Activated naive CD8-positive, alpha-beta T cell treated with anti-CD3 and anti-CD28 coated beads for 36 hours (primary cell): Measurements from ENCODE around the gene IFT27. TPM values are rescaled to one million over a fixed set of nuclear protein-coding genes. Genes with fewer than 3 reads are reported as not detected.
A peak's percentile ranks its signal among the peaks of the same experiment; 100 is the strongest.
"Not testable (repeated sequence)": the region's sequence is repeated elsewhere in the genome, so short reads cannot be mapped to it uniquely, and the experiment has no call there.

Experiments used
- DNase-seq: peaks from one replicate; pipeline ENCODE4 v3.0.0; 2021
- H3K27ac Mint-ChIP-seq: one replicate; pipeline ENCODE4 v1.8.0; 2022; ENCODE audit warnings: mild to moderate bottlenecking, moderate library complexity, mixed read lengths
- H3K27me3 Mint-ChIP-seq: one replicate; pipeline ENCODE4 v1.8.0; 2022; ENCODE audit warnings: mild to moderate bottlenecking, mixed read lengths
- H3K36me3 Mint-ChIP-seq: one replicate; pipeline ENCODE4 v1.8.0; 2021; ENCODE audit warnings: mild to moderate bottlenecking, mixed read lengths
- H3K4me1 Mint-ChIP-seq: one replicate; pipeline ENCODE4 v1.8.0; 2021; ENCODE audit warnings: mixed read lengths
- H3K4me3 Mint-ChIP-seq: one replicate; pipeline ENCODE4 v1.8.0; 2022; ENCODE audit warnings: mild to moderate bottlenecking, moderate library complexity, mixed read lengths
- H3K9me3 Mint-ChIP-seq: one replicate; pipeline ENCODE4 v1.8.0; 2022; ENCODE audit warnings: mixed read lengths
- total RNA-seq, 2 experiments: library from RNA; stranded (reverse); gene quantifications; one replicate each; pipeline ENCODE4 v1.2.3, GENCODE V29; 2021

IFT27 gene
- total RNA-seq, 2 experiments from 2014 or later, result 17.3 to 18.2 TPM

GRCh38 chr22:36763576-36763975, 12.3 kb downstream of the IFT27 start:
- Mint-ChIP-seq H3K27me3 (no peaks in the 10 kb centered on the region), H3K4me3 (no peak overlapping the region), H3K9me3 (no peaks in the 10 kb centered on the region), H3K36me3 (peaks cover 3% of the 10 kb centered on the region), H3K27ac (no peak overlapping the region), H3K4me1 (peaks cover 2% of the 10 kb centered on the region)
- no peak for DNase-seq

GRCh38 chr22:36762687-36763260, 13.1 kb downstream of the IFT27 start:
- H3K9me3 Mint-ChIP-seq, result no peaks in the 10 kb centered on the region
- H3K27ac Mint-ChIP-seq, result no peak overlapping the region
- H3K4me1 Mint-ChIP-seq, result peaks cover 2% of the 10 kb centered on the region
- H3K27me3 Mint-ChIP-seq, result no peaks in the 10 kb centered on the region
- no peak overlapping the region for H3K4me3 Mint-ChIP-seq
- H3K36me3 Mint-ChIP-seq, result peaks cover 3% of the 10 kb centered on the region
- no peak for DNase-seq

GRCh38 chr22:36761553-36762240, 14.2 kb downstream of the IFT27 start:
- peaks cover 3% of the 10 kb centered on the region for H3K36me3 Mint-ChIP-seq
- H3K27me3 Mint-ChIP-seq, result no peaks in the 10 kb centered on the region
- no peak for DNase-seq
- H3K9me3 Mint-ChIP-seq, result no peaks in the 10 kb centered on the region
- H3K27ac Mint-ChIP-seq, result no peak overlapping the region
- no peak overlapping the region for H3K4me3 Mint-ChIP-seq
- H3K4me1 Mint-ChIP-seq, result peaks cover 2% of the 10 kb centered on the region

- Mint-ChIP-seq H3K36me3 (peaks cover 3% of the 10 kb centered on the region), H3K4me3 (no peak overlapping the region), H3K27ac (no peak overlapping the region), H3K27me3 (no peaks in the 10 kb centered on the region), H3K9me3 (no peaks in the 10 kb centered on the region), H3K4me1 (no peaks in the 10 kb centered on the region)
- DNase-seq, result no peak
Measured at GRCh38 chr22:36760786-36761185, 15.1 kb downstream of the IFT27 start.

GRCh38 chr22:36759481-36760159, 16.3 kb downstream of the IFT27 start:
- H3K36me3 Mint-ChIP-seq, result peaks cover 3% of the 10 kb centered on the region
- peaks cover 5% of the 10 kb centered on the region for H3K27me3 Mint-ChIP-seq
- no peak overlapping the region for H3K27ac Mint-ChIP-seq
- no peaks in the 10 kb centered on the region for H3K4me1 Mint-ChIP-seq
- DNase-seq, result no peak
- no peaks in the 10 kb centered on the region for H3K9me3 Mint-ChIP-seq
- no peak overlapping the region for H3K4me3 Mint-ChIP-seq

GRCh38 chr22:36758792-36759271, 17.1 kb downstream of the IFT27 start:
- H3K36me3 Mint-ChIP-seq, result peaks cover 3% of the 10 kb centered on the region
- no peaks in the 10 kb centered on the region for H3K9me3 Mint-ChIP-seq
- DNase-seq, result no peak
- no peak overlapping the region for H3K27ac Mint-ChIP-seq
- H3K4me1 Mint-ChIP-seq, result no peaks in the 10 kb centered on the region
- H3K4me3 Mint-ChIP-seq, result no peak overlapping the region
- H3K27me3 Mint-ChIP-seq, result peaks cover 8% of the 10 kb centered on the region

- Mint-ChIP-seq H3K27me3 (peaks cover 8% of the 10 kb centered on the region), H3K27ac (no peak overlapping the region), H3K4me3 (no peak overlapping the region), H3K9me3 (no peaks in the 10 kb centered on the region), H3K36me3 (peaks cover 2% of the 10 kb centered on the region), H3K4me1 (no peaks in the 10 kb centered on the region)
- peak; percentile 72 for DNase-seq
Measured at GRCh38 chr22:36757668-36758211, 18.2 kb downstream of the IFT27 start.

- Mint-ChIP-seq H3K4me1 (no peaks in the 10 kb centered on the region), H3K9me3 (no peaks in the 10 kb centered on the region), H3K36me3 (no peaks in the 10 kb centered on the region), H3K4me3 (no peak overlapping the region), H3K27me3 (peaks cover 11% of the 10 kb centered on the region), H3K27ac (no peak overlapping the region)
- DNase-seq, result no peak
Measured at GRCh38 chr22:36756746-36757655, 18.9 kb downstream of the IFT27 start.

GRCh38 chr22:36756031-36756430, 19.9 kb downstream of the IFT27 start:
- Mint-ChIP-seq H3K27ac (no peak overlapping the region), H3K36me3 (no peaks in the 10 kb centered on the region), H3K4me1 (no peaks in the 10 kb centered on the region), H3K27me3 (peaks cover 14% of the 10 kb centered on the region), H3K9me3 (no peaks in the 10 kb centered on the region), H3K4me3 (no peak overlapping the region)
- DNase-seq, result no peak

- H3K27me3 Mint-ChIP-seq, result peaks cover 14% of the 10 kb centered on the region
- no peak overlapping the region for H3K27ac Mint-ChIP-seq
- no peaks in the 10 kb centered on the region for H3K9me3 Mint-ChIP-seq
- DNase-seq, result no peak
- no peaks in the 10 kb centered on the region for H3K4me1 Mint-ChIP-seq
- no peak overlapping the region for H3K4me3 Mint-ChIP-seq
- H3K36me3 Mint-ChIP-seq, result no peaks in the 10 kb centered on the region
Measured at GRCh38 chr22:36755316-36755715, 20.6 kb downstream of the IFT27 start.

GRCh38 chr22:36754881-36755280, 21.0 kb downstream of the IFT27 start:
- not testable (repeated sequence) for DNase-seq, H3K4me1 Mint-ChIP-seq, H3K4me3 Mint-ChIP-seq, H3K9me3 Mint-ChIP-seq, H3K36me3 Mint-ChIP-seq, H3K27ac Mint-ChIP-seq
- H3K27me3 Mint-ChIP-seq, result peaks cover 14% of the 10 kb centered on the region

- no peak for DNase-seq
- no peak overlapping the region for H3K27ac Mint-ChIP-seq
- H3K4me1 Mint-ChIP-seq, result no peaks in the 10 kb centered on the region
- H3K4me3 Mint-ChIP-seq, result no peak overlapping the region
- no peaks in the 10 kb centered on the region for H3K9me3 Mint-ChIP-seq
- H3K27me3 Mint-ChIP-seq, result peaks cover 14% of the 10 kb centered on the region
- no peaks in the 10 kb centered on the region for H3K36me3 Mint-ChIP-seq
Measured at GRCh38 chr22:36753916-36754315, 22.0 kb downstream of the IFT27 start.

GRCh38 chr22:36753120-36753802, 22.7 kb downstream of the IFT27 start:
- DNase-seq, result no peak
- no peaks in the 10 kb centered on the region for H3K4me1 Mint-ChIP-seq
- no peaks in the 10 kb centered on the region for H3K36me3 Mint-ChIP-seq
- no peak overlapping the region for H3K27ac Mint-ChIP-seq
- H3K4me3 Mint-ChIP-seq, result no peak overlapping the region
- no peaks in the 10 kb centered on the region for H3K9me3 Mint-ChIP-seq
- H3K27me3 Mint-ChIP-seq, result peaks cover 14% of the 10 kb centered on the region

- Mint-ChIP-seq H3K4me3 (no peak overlapping the region), H3K4me1 (no peaks in the 10 kb centered on the region), H3K9me3 (no peaks in the 10 kb centered on the region), H3K27me3 (peaks cover 4% of the 10 kb centered on the region), H3K27ac (no peak overlapping the region), H3K36me3 (no peaks in the 10 kb centered on the region)
- DNase-seq, result no peak
Measured at GRCh38 chr22:36746375-36746970, 29.4 kb downstream of the IFT27 start.
